Measurements from ENCODE around the gene TNFAIP1. TPM values are rescaled to one million over a fixed set of nuclear protein-coding genes. Genes with fewer than 3 reads are reported as not detected.

TNFAIP1 gene
- total RNA-seq, 2 experiments from 2014 or later = 24.4 to 27.3 TPM

DNA sequence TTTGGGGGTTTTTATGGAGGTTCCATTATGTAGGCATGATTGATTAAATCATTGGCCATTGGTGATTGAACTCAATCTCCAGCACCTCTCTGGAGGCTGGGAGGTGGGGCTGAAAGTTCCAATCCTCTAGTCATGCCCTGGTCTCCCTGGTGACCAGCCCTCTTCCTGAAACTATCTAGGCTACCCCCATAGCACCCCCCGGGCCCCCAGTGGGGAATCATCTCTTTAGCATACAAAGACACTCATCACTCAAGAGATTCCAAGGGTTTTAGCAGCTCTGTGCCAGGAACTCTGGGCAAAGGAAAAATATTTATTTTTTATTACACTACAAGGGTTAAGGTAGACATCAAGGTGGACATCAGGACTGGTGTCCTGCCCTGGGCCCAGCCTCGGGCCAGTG, 59.9 kb downstream of the TNFAIP1 start:
- intact Hi-C loops (cut with micrococcal nuclease) = no loop called here
- no peak overlapping the region for H3K4me3 Mint-ChIP-seq
- no peaks in the 10 kb centered on the region for H3K9me3 Mint-ChIP-seq
- DNase-seq = no peak
- H3K27ac Mint-ChIP-seq = no peak overlapping the region
- no peaks in the 10 kb centered on the region for H3K4me1 Mint-ChIP-seq (ENCODE audit: low read depth)
- H3K27me3 Mint-ChIP-seq = no peaks in the 10 kb centered on the region
- peaks cover 25% of the 10 kb centered on the region for H3K36me3 Mint-ChIP-seq
- ChIA-PET CTCF (interaction anchor here (2.3 kb wide), 1 partner anchor 21 kb away, joined by 6 read pairs; no protein-coding TSS in a partner anchor), POLR2A (no interaction called here)

DNA sequence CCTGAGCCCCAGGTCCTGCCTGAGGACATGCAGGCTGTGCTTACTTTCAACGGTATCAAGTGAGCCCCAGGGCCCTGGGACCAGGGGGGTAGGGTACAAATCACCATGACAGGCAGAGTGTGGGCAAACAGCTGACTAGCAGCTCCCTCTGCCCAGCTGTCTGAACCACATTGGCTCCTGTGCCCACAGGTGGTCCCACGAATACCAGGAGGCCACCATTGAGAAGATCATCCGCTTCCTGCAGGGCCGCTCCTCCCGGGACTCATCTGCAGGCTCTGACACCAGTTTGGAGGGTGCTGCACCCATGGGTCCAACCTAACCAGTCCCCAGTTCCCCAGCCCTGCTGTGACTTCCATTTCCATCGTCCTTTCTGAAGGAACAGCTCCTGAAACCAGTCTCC, 60.4 kb downstream of the TNFAIP1 start:
- ChIA-PET CTCF (no interaction called here), POLR2A (no interaction called here)
- no peak for DNase-seq
- intact Hi-C loops (cut with micrococcal nuclease) = no loop called here
- Mint-ChIP-seq H3K27ac (no peak overlapping the region), H3K4me3 (no peak overlapping the region), H3K9me3 (no peaks in the 10 kb centered on the region), H3K36me3 (peaks cover 20% of the 10 kb centered on the region), H3K4me1 (ENCODE audit: low read depth) (no peaks in the 10 kb centered on the region), H3K27me3 (no peaks in the 10 kb centered on the region)

Small RNAs within 50 kb of the gene (microRNA-seq; reads per million reads assigned to microRNA genes)
- 1.6 reads per million for gene MIR4723 (ENCODE audit: borderline microRNAs expressed, borderline number of aligned reads, borderline replicate concordance)

Other genes starting within 250 kb of the TNFAIP1 start
- gene TMEM97, start 16.6 kb upstream of the TNFAIP1 start, total RNA-seq = 10 to 100 TPM; 27.1 to 29.8 TPM
- 10 to 100 TPM; 20.3 to 20.6 TPM for gene IFT20, start 289 bp upstream of the TNFAIP1 start, total RNA-seq
- 10 to 100 TPM; 73.8 to 76.4 TPM for gene POLDIP2, start 21.8 kb downstream of the TNFAIP1 start, total RNA-seq
- not detected for gene SEBOX, start 29.4 kb downstream of the TNFAIP1 start, total RNA-seq
- gene VTN, start 34.5 kb downstream of the TNFAIP1 start, total RNA-seq = not detected
- gene SARM1, start 35.9 kb downstream of the TNFAIP1 start, total RNA-seq = 10 to 100 TPM; 16.5 to 18.3 TPM
- 1 to 10 TPM; 2.3 to 2.9 TPM for gene SLC46A1, start 70.5 kb downstream of the TNFAIP1 start, total RNA-seq
- gene SLC13A2, start 137.9 kb downstream of the TNFAIP1 start, total RNA-seq = not detected
- not detected for gene FOXN1, start 170.6 kb downstream of the TNFAIP1 start, total RNA-seq
- 10 to 100 TPM; 38.0 to 42.0 TPM for gene UNC119, start 216.9 kb downstream of the TNFAIP1 start, total RNA-seq
- 10 to 100 TPM; 36.6 to 38.6 TPM for gene PIGS, start 235.8 kb downstream of the TNFAIP1 start, total RNA-seq
- gene ALDOC, start 241.1 kb downstream of the TNFAIP1 start, total RNA-seq = 10 to 100 TPM; 75.2 to 77.3 TPM